ENCODE data around the gene TMA7B.

DNA sequence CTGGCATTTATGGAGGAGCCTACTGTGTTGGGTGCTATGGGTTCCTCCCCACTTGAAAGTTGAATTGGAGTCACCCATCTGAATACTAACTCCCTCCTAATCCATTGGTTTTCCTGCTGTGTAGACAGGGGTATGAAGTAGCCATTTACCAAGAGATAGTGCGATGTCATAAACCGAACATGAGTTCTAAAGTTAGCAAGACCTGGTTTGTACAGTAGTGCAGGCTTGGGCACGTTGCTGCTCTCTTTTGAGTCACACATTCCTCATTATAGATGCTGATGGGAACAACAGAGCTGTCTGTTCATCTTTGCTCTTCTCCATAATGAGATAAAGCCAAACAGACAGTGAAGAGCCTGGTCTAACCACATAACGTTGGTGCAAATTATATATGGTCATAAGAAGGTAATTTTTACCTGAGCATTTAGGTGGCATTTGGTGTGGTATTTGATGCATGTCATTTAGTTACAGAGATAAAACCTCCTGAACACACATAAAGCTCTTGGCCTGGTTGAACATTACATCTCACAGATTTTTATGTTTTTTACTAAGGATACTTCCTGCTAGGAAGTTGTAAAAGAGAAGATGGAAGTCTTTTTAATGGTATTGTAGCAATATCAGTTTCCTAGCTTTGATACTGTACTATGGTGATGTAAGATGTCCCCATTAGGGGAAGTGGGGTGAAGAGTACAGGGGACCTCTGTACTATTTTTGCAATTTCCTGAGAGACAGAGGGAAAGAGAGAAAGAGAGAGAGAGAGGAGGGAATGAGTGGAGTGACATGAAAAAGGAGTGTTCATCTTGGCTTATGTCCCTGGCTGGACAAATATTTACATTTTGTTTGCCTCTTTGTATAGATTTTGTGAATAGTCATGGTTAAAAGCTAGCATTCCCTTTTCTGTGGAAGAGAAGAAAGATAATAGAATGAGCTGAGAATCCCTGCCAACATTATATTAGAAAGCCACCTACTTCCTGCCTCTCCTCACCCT lies 31.4 kb upstream of the TMA7B start:
- TF ChIP-seq CEBPB (IDR thresholded peaks at IDR 0.05; ENCODE audit: low read depth, low read length): no peak
- TF ChIP-seq, protein P1, sequence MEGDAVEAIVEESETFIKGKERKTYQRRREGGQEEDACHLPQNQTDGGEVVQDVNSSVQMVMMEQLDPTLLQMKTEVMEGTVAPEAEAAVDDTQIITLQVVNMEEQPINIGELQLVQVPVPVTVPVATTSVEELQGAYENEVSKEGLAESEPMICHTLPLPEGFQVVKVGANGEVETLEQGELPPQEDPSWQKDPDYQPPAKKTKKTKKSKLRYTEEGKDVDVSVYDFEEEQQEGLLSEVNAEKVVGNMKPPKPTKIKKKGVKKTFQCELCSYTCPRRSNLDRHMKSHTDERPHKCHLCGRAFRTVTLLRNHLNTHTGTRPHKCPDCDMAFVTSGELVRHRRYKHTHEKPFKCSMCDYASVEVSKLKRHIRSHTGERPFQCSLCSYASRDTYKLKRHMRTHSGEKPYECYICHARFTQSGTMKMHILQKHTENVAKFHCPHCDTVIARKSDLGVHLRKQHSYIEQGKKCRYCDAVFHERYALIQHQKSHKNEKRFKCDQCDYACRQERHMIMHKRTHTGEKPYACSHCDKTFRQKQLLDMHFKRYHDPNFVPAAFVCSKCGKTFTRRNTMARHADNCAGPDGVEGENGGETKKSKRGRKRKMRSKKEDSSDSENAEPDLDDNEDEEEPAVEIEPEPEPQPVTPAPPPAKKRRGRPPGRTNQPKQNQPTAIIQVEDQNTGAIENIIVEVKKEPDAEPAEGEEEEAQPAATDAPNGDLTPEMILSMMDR (conservative IDR thresholded peaks at IDR 0.05; ENCODE audit: low read depth, low read length): no peak
